Gastrocnemius medialis (tissue), 4 donors: ENCODE results near the gene OR5J2. TPM values are rescaled to one million over a fixed set of nuclear protein-coding genes. Genes with fewer than 3 reads are reported as not detected.
"Not testable (repeated sequence)": the region's sequence is repeated elsewhere in the genome, so short reads cannot be mapped to it uniquely, and the experiment has no call there.

Experiments
- ATAC-seq, 2 donors: fragments of 150-250 bp; one replicate each; pipeline ENCODE4 v1.9.1; 2016
- DNase-seq, 2 donors: peaks; one replicate each; pipeline ENCODE4 v3.0.0-alpha.2; 2019
- H3K27ac ChIP-seq, 4 donors: fragments of 200-600 bp; sonication (generic); 1 replicate in 1 of 4; 2 replicates in 3 of 4; pipeline ENCODE4 v1.5.1; 2016 to 2018; ENCODE audit warnings: mild to moderate bottlenecking in 2 of 4, moderate library complexity in 1 of 4
- H3K27me3 ChIP-seq, 3 donors: fragments of 200-600 bp; sonication (generic) in 2 of 3; 1 replicate in 1 of 3; 2 replicates in 2 of 3; pipeline versions ENCODE4 v1.5.1 to v1.6.0; 2016 to 2019; ENCODE audit warnings: mild to moderate bottlenecking in 1 of 3, moderate library complexity in 1 of 3
- H3K36me3 ChIP-seq, 2 donors: fragments of 200-600 bp; sonication (generic) in 1 of 2; one replicate each; pipeline ENCODE4 v1.5.1; 2017 to 2018
- H3K4me1 ChIP-seq, 2 donors: fragments of 200-600 bp; sonication (generic) in 1 of 2; one replicate each; pipeline ENCODE4 v1.5.1; 2016 to 2017; ENCODE audit warnings: mild to moderate bottlenecking in 2 of 2
- H3K4me3 ChIP-seq, 4 donors: fragments of 200-600 bp; sonication (generic) in 3 of 4; 1 replicate in 1 of 4; 2 replicates in 3 of 4; pipeline ENCODE4 v1.5.1; 2016 to 2019; ENCODE audit warnings: mild to moderate bottlenecking in 2 of 4
- H3K9me3 ChIP-seq, 3 donors: fragments of 200-600 bp; sonication (generic) in 2 of 3; 1 replicate in 1 of 3; 2 replicates in 2 of 3; pipeline ENCODE4 v1.5.1; 2016 to 2019
- CTCF ChIP-seq, 5 experiments: fragments of 450-650 bp in 3 of 5; fragments of 200-600 bp in 2 of 5; sonication (generic) in 2 of 5; IDR thresholded peaks in 4 of 5; conservative IDR thresholded peaks in 1 of 5; 1 replicate in 4 of 5; 2 replicates in 1 of 5; pipeline ENCODE4 v1.5.1; 2016 to 2019; ENCODE audit warnings: antibody characterized with exemption in 5 of 5, mild to moderate bottlenecking in 3 of 5, moderate library complexity in 3 of 5
- POLR2A ChIP-seq, 2 donors: fragments of 450-650 bp; IDR thresholded peaks; one replicate each; pipeline ENCODE4 v1.6.1; 2017; ENCODE audit warnings: antibody characterized with exemption in 2 of 2, mild to moderate bottlenecking in 2 of 2, moderate library complexity in 2 of 2
- in situ Hi-C, 4 donors: fragments of 200-750 bp; cut with MboI; loops; one replicate each; pipeline versions ENCODE4 v1.15.0 to v1.8.0; 2017; ENCODE audit warnings: low sequenced_read_pairs in 4 of 4
- intact Hi-C: fragments of 100-400 bp; cut with DNase I; formaldehyde crosslinking; loops from one replicate; pipeline ENCODE4 v1.15.1; 2023; ENCODE audit warnings: low total_unique reads
- total RNA-seq, 4 donors: library from RNA; depleted of rRNA; stranded (reverse); fragments of >200 nt; gene quantifications; one replicate each; pipeline versions ENCODE4 v1.1.0 to v1.2.3, GENCODE V29; 2016

The OR5J2 gene
- total RNA-seq = not detected

GRCh38 chr11:56176318-56176717, at the start of gene OR5J2:
Gene OR5J2 (plus strand): TSS chr11:56176618. CDS start chr11:56176618, 0 bp downstream.
- intact Hi-C loops = no loop called here
- no peak within 1 kb of the TSS for H3K27ac ChIP-seq
- H3K27me3 ChIP-seq = no peaks in the 10 kb centered on the region
- in situ Hi-C loops = no loop called here
- ATAC-seq (no peak), DNase-seq (no peak)
- H3K4me3 ChIP-seq = no peak within 1 kb of the TSS
- H3K36me3 ChIP-seq = no peaks in the 10 kb centered on the region
- TF ChIP-seq CTCF (IDR thresholded peaks at IDR 0.05 in 4 of 5, conservative IDR thresholded peaks at IDR 0.05 in 1 of 5) (no peak), POLR2A (IDR thresholded peaks at IDR 0.05) (no peak)
- no peaks in the 10 kb centered on the region for H3K9me3 ChIP-seq
- no peaks in the 10 kb centered on the region for H3K4me1 ChIP-seq

- in situ Hi-C loops = no loop called here
- DNase-seq (no peak), ATAC-seq (no peak)
- TF ChIP-seq CTCF (IDR thresholded peaks at IDR 0.05 in 4 of 5, conservative IDR thresholded peaks at IDR 0.05 in 1 of 5) (no peak), POLR2A (IDR thresholded peaks at IDR 0.05) (no peak)
- Histone ChIP-seq H3K36me3 (no peaks in the 10 kb centered on the region), H3K4me3 (no peak within 1 kb of the TSS), H3K27me3 (no peaks in the 10 kb centered on the region), H3K27ac (no peak within 1 kb of the TSS), H3K9me3 (no peaks in the 10 kb centered on the region), H3K4me1 (no peaks in the 10 kb centered on the region)
- intact Hi-C loops = no loop called here
These were observed 36.2 kb upstream of the OR5J2 start, which contains the start of gene OR8J3 for GRCh38 chr11:56140151-56140661. Gene OR8J3 (minus strand): TSS chr11:56140201. CDS start chr11:56137718, 2,483 bp downstream.

- H3K4me1 ChIP-seq, DNase-seq, intact Hi-C loops, H3K9me3 ChIP-seq, H3K27me3 ChIP-seq, in situ Hi-C loops, H3K4me3 ChIP-seq, H3K27ac ChIP-seq, H3K36me3 ChIP-seq, ATAC-seq: not testable (repeated sequence)
These were observed 32.7 kb upstream of the OR5J2 start for GRCh38 chr11:56143681-56144080.

- TF ChIP-seq CTCF (IDR thresholded peaks at IDR 0.05 in 4 of 5, conservative IDR thresholded peaks at IDR 0.05 in 1 of 5) (no peak), POLR2A (IDR thresholded peaks at IDR 0.05) (no peak)
- H3K27ac ChIP-seq = no peak overlapping the region
- DNase-seq (no peak), ATAC-seq (no peak)
- no peaks in the 10 kb centered on the region for H3K27me3 ChIP-seq
- H3K4me1 ChIP-seq = no peaks in the 10 kb centered on the region
- in situ Hi-C loops (no loop called here), intact Hi-C loops (no loop called here)
- H3K9me3 ChIP-seq = no peaks in the 10 kb centered on the region
- no peak overlapping the region for H3K4me3 ChIP-seq
- no peaks in the 10 kb centered on the region for H3K36me3 ChIP-seq
These were observed 25.0 kb upstream of the OR5J2 start for GRCh38 chr11:56151376-56151775.

- H3K36me3 ChIP-seq = no peaks in the 10 kb centered on the region
- no peaks in the 10 kb centered on the region for H3K4me1 ChIP-seq
- H3K4me3 ChIP-seq = no peak overlapping the region
- no peaks in the 10 kb centered on the region for H3K27me3 ChIP-seq
- no peaks in the 10 kb centered on the region for H3K9me3 ChIP-seq
- intact Hi-C loops = no loop called here
- in situ Hi-C loops = no loop called here
- H3K27ac ChIP-seq = no peak overlapping the region
- ATAC-seq (no peak), DNase-seq (no peak)
- TF ChIP-seq CTCF (IDR thresholded peaks at IDR 0.05 in 4 of 5, conservative IDR thresholded peaks at IDR 0.05 in 1 of 5) (no peak), POLR2A (IDR thresholded peaks at IDR 0.05) (no peak)
These were observed 24.1 kb upstream of the OR5J2 start for GRCh38 chr11:56152333-56152732.
